Measurements from ENCODE around the gene TMEM132D. TPM values are rescaled to one million over a fixed set of nuclear protein-coding genes. Genes with fewer than 3 reads are reported as not detected.

Gene TMEM132D
- total RNA-seq, 4 donors from 2014 or later = 0.17 TPM; not detected in 3

GRCh38 chr12:129704232-129704830 lies 199.5 kb downstream of the TMEM132D start:
- no peaks in the 10 kb centered on the region for H3K36me3 ChIP-seq
- TF ChIP-seq CTCF (IDR thresholded peaks at IDR 0.05) (no peak), POLR2AphosphoS5 (IDR thresholded peaks at IDR 0.05) (no peak), POLR2A (IDR thresholded peaks at IDR 0.05; ENCODE audit: low read depth) (no peak)
- H3K9me3 ChIP-seq = peaks cover 0 to 31% (median 24%) of the 10 kb centered on the region in 4 donors
- no peak overlapping the region for H3K4me3 ChIP-seq
- 35% methylated on average over 11 of the region's 11 CpGs for WGBS
- H3K27ac ChIP-seq (replicated peaks in 1 of 4) = no peak overlapping the region
- peak; percentile 91 for DNase-seq (ENCODE audit: extremely low spot score)
- no peaks in the 10 kb centered on the region for H3K4me1 ChIP-seq
- intact Hi-C loops (cut with DNase I) = no loop called here
- peaks cover 0 to 18% (median 0%) of the 10 kb centered on the region in 4 donors for H3K27me3 ChIP-seq

GRCh38 chr12:129701631-129702101 lies 202.2 kb downstream of the TMEM132D start:
- peak; percentile 79 for DNase-seq (ENCODE audit: extremely low spot score)
- intact Hi-C loops (cut with DNase I) = no loop called here
- Histone ChIP-seq H3K36me3 (no peaks in the 10 kb centered on the region), H3K4me3 (no peak overlapping the region), H3K27me3 (peaks cover 0 to 18% (median 0%) of the 10 kb centered on the region in 4 donors), H3K27ac (replicated peaks in 1 of 4) (no peak overlapping the region), H3K4me1 (peaks cover 0 to 7% (median 4%) of the 10 kb centered on the region in 4 donors), H3K9me3 (peaks cover 0 to 17% (median 12%) of the 10 kb centered on the region in 4 donors)
- 53% methylated on average over 5 of the region's 9 CpGs for WGBS
- TF ChIP-seq EP300 (IDR thresholded peaks at IDR 0.05) = no peak
- no peak for TF ChIP-seq CTCF (IDR thresholded peaks at IDR 0.05)
- TF ChIP-seq POLR2AphosphoS5 (IDR thresholded peaks at IDR 0.05) = no peak
- no peak for TF ChIP-seq POLR2A (IDR thresholded peaks at IDR 0.05; ENCODE audit: low read depth)

GRCh38 chr12:129700036-129700435 lies 203.8 kb downstream of the TMEM132D start:
- Histone ChIP-seq H3K27ac (replicated peaks in 1 of 4) (no peak overlapping the region), H3K4me1 (peaks cover 0 to 7% (median 7%) of the 10 kb centered on the region in 4 donors), H3K27me3 (peaks cover 0 to 18% (median 0%) of the 10 kb centered on the region in 4 donors), H3K36me3 (no peaks in the 10 kb centered on the region), H3K4me3 (no peak overlapping the region), H3K9me3 (peaks cover 0 to 7% (median under 1%) of the 10 kb centered on the region in 4 donors)
- intact Hi-C loops (cut with DNase I) = no loop called here
- no peak for TF ChIP-seq CTCF (IDR thresholded peaks at IDR 0.05)
- no peak for TF ChIP-seq POLR2AphosphoS5 (IDR thresholded peaks at IDR 0.05)
- TF ChIP-seq POLR2A (IDR thresholded peaks at IDR 0.05; ENCODE audit: low read depth) = no peak
- TF ChIP-seq EP300 (IDR thresholded peaks at IDR 0.05) = no peak
- DNase-seq (ENCODE audit: extremely low spot score) = peak; percentile 78
- 95% methylated on average over 17 of the region's 22 CpGs for WGBS

- H3K9me3 ChIP-seq = no peaks in the 10 kb centered on the region
- TF ChIP-seq EP300 (IDR thresholded peaks at IDR 0.05) (no peak), POLR2AphosphoS5 (IDR thresholded peaks at IDR 0.05) (no peak), POLR2A (IDR thresholded peaks at IDR 0.05; ENCODE audit: low read depth) (no peak), CTCF (IDR thresholded peaks at IDR 0.05) (no peak)
- H3K36me3 ChIP-seq = no peaks in the 10 kb centered on the region
- no peak overlapping the region for H3K27ac ChIP-seq (replicated peaks in 1 of 4)
- WGBS = 17% methylated on average over 10 of the region's 11 CpGs
- H3K4me3 ChIP-seq = no peak overlapping the region
- intact Hi-C loops (cut with DNase I) = no loop called here
- peaks cover 0 to 4% (median 0%) of the 10 kb centered on the region in 4 donors for H3K27me3 ChIP-seq
- DNase-seq (ENCODE audit: extremely low spot score) = peak; percentile 86
- H3K4me1 ChIP-seq = peaks cover 0 to 7% (median 7%) of the 10 kb centered on the region in 4 donors
These were observed 206.9 kb downstream of the TMEM132D start for GRCh38 chr12:129696926-129697325.
